ENCODE data around the gene SETDB2.

Gene SETDB2

GRCh38 chr13:49444524-49445395, 686 bp downstream of the SETDB2 start:
- Histone ChIP-seq H3K4me3 (ENCODE audit: low read depth, low read length) (peak overlapping the region; percentile 93), H3K9ac (no peak overlapping the region), H3K79me2 (no peaks in the 10 kb centered on the region), H3K9me3 (ENCODE audit: control insufficient read depth, low read length) (no peaks in the 10 kb centered on the region), H3K36me3 (ENCODE audit: control insufficient read depth, insufficient read depth, low read length) (no peaks in the 10 kb centered on the region), H2AFZ (peak overlapping the region; percentile 91), H3K27me3 (ENCODE audit: control insufficient read depth, insufficient read depth, low read length) (no peaks in the 10 kb centered on the region), H3K4me2 (ENCODE audit: low read length) (peak overlapping the region; percentile 97), H3K4me1 (no peaks in the 10 kb centered on the region), H3K27ac (peak overlapping the region; percentile 98)
- TF ChIP-seq CTCF (IDR thresholded peaks at IDR 0.05): no peak

DNA sequence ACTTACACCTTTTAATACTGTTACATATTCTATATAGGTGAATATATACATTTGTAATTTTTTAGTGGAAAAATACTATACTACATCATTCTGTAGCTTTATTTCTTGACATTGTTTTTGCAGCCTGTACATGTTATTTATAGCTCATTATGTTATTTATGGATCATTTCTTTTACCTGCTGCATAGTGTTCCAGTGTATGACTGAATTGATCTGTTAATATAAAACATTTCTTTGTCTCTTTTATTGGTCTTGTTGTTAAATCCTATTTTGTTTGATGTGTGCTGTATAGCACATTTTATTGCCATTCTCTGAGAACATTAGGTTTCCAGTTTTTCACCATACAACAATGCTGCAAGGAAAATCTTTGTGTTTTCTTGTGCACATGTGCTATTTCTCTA, 2.4 kb downstream of the SETDB2 start:
- no peak for TF ChIP-seq CTCF (IDR thresholded peaks at IDR 0.05)
- H3K9ac ChIP-seq: no peak overlapping the region
- H2AFZ ChIP-seq: no peak overlapping the region
- no peaks in the 10 kb centered on the region for H3K79me2 ChIP-seq
- H3K27me3 ChIP-seq (ENCODE audit: control insufficient read depth, insufficient read depth, low read length): no peaks in the 10 kb centered on the region
- no peak overlapping the region for H3K4me3 ChIP-seq (ENCODE audit: low read depth, low read length)
- no peaks in the 10 kb centered on the region for H3K36me3 ChIP-seq (ENCODE audit: control insufficient read depth, insufficient read depth, low read length)
- H3K27ac ChIP-seq: no peak overlapping the region
- no peaks in the 10 kb centered on the region for H3K4me1 ChIP-seq
- H3K4me2 ChIP-seq (ENCODE audit: low read length): no peak overlapping the region
- H3K9me3 ChIP-seq (ENCODE audit: control insufficient read depth, low read length): no peaks in the 10 kb centered on the region

GRCh38 chr13:49448753-49449152, 4.7 kb downstream of the SETDB2 start:
- H3K9ac ChIP-seq: no peak overlapping the region
- H3K36me3 ChIP-seq (ENCODE audit: control insufficient read depth, insufficient read depth, low read length): no peaks in the 10 kb centered on the region
- H3K27me3 ChIP-seq (ENCODE audit: control insufficient read depth, insufficient read depth, low read length): no peaks in the 10 kb centered on the region
- no peaks in the 10 kb centered on the region for H3K4me1 ChIP-seq
- H3K4me3 ChIP-seq (ENCODE audit: low read depth, low read length): no peak overlapping the region
- no peak overlapping the region for H2AFZ ChIP-seq
- no peak overlapping the region for H3K27ac ChIP-seq
- H3K9me3 ChIP-seq (ENCODE audit: control insufficient read depth, low read length): no peaks in the 10 kb centered on the region
- H3K4me2 ChIP-seq (ENCODE audit: low read length): no peak overlapping the region
- TF ChIP-seq CTCF (IDR thresholded peaks at IDR 0.05): no peak
- no peaks in the 10 kb centered on the region for H3K79me2 ChIP-seq

DNA sequence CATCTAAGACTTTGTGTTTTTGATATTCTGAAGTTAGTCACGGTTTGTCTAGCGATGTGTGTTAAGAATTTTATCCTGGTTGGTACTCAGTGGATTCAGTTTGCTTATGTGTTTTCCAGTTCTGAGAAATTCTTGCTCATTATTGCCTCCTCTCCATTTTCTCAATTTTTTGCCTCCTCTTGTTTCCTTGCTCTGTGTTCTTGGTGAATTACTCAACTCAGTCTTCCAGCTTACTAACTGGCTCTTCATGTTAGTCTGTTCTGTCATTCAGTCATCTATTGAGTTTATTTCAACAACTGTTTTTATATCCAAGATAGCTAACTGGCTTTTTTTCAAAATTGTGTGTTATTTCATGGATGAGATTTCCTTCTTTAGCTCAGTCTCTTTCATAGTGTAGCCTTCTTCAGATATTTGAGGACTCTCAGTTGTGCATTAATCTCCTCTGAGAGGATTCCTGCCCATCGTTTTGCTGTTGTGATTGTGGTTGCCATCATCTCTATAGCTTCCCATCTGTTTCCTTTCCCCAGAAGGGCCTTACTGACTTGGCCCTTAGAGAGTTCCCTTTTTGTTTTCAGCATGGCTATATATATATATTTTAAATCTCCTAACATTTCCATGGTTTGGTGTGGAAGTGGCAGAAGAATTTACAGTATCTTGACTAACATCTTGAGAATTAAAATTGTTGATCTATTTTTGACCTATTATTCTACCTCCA, 6.2 kb downstream of the SETDB2 start:
- Histone ChIP-seq H3K36me3 (ENCODE audit: control insufficient read depth, insufficient read depth, low read length) (no peaks in the 10 kb centered on the region), H3K4me1 (no peaks in the 10 kb centered on the region), H3K27ac (no peak overlapping the region), H3K27me3 (ENCODE audit: control insufficient read depth, insufficient read depth, low read length) (no peaks in the 10 kb centered on the region), H3K4me2 (ENCODE audit: low read length) (no peak overlapping the region), H3K79me2 (no peaks in the 10 kb centered on the region), H2AFZ (no peak overlapping the region), H3K9me3 (ENCODE audit: control insufficient read depth, low read length) (no peaks in the 10 kb centered on the region), H3K4me3 (ENCODE audit: low read depth, low read length) (no peak overlapping the region), H3K9ac (no peak overlapping the region)
- no peak for TF ChIP-seq CTCF (IDR thresholded peaks at IDR 0.05)

Data from parathyroid adenoma (tissue), 2 donors.